GM12873 (cell line): ENCODE data around the gene DCLK2.

Source experiments
- CTCF ChIP-seq: IDR thresholded peaks from 2 replicates; pipeline ENCODE4 v1.5.1; 2012; ENCODE audit warnings: low read depth, mild to moderate bottlenecking, moderate library complexity, low read length, control low read depth; ENCODE audit not compliant: insufficient read depth; ENCODE audit errors: missing control alignments

Gene DCLK2

DNA sequence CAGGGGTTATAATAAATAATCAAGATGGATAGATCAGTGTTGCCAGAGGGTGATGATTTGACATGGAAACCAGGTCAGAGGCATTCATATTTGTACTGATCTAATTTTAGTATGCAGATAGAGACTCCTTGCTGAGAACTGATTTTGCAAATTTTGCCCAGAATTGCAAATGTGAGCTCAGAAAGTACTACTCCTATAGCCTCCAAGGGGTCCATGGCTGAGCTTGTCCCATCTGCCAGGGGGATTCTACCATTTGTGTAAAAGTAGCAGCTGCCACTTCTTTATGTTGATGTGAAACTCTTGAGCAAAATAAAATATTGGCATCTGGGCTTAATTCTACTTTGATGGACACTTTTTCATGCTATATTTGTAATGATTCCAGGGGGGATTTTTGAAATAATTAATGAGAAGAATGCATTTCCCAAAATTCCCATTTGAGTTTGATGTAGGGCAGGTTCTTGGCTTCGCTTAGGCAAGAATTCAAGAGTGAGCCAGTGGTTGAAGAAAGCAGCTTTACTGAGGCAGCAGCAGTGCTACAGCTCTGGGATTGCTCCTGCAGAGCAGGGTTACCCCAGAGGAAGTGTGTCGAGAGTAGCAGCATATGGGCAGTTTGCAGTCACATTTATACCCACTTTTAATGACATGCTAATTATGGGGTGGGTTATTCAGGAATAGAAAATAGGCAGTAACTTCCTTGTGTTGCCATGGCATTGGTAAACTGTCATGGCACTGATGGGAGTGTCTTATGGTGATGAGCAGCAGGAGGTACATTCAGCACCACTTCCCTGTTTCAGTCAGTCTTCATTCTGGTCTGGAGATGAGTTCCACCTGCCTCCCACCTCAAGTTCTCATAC lies 38.7 kb upstream of the DCLK2 start:
- TF ChIP-seq CTCF = no peak

DNA sequence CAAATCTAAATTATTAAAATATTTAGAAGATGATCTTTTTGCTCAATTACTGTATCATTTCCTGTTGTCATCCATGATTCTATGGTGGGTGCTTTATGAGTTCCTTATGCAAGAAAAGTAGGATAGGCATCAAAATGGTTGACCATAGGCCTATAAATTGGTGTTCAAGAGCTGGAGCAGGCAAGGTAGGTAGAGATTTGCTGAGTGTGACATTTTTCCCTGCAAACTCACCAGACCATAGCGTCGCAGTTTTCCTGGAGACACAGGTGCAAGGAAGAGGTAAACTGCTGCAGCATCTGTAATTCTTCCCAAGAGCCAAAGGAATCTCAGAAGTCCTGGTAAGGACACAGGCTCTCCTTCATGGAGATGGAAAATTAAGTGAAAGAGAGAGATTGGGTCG lies 33.7 kb upstream of the DCLK2 start:
- TF ChIP-seq CTCF = no peak

DNA sequence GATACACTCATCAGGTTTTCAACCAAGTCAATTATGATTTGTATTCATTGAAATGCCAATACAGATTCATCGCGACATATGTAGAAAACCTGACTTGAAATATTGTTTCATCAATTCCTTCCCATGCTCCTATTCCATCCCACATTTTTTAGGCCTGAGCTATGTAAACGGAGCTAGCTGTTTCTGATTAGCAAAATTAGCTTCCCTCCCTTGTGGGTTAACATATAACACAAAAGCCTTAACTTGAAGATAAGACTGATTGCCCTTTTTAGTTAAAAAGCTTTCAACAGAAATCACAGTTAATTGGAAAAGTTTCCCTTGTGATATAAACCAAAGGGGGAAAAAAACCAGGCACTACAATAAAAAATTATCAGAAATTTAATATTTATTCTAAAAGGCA lies 32.8 kb upstream of the DCLK2 start:
- no peak for TF ChIP-seq CTCF

DNA sequence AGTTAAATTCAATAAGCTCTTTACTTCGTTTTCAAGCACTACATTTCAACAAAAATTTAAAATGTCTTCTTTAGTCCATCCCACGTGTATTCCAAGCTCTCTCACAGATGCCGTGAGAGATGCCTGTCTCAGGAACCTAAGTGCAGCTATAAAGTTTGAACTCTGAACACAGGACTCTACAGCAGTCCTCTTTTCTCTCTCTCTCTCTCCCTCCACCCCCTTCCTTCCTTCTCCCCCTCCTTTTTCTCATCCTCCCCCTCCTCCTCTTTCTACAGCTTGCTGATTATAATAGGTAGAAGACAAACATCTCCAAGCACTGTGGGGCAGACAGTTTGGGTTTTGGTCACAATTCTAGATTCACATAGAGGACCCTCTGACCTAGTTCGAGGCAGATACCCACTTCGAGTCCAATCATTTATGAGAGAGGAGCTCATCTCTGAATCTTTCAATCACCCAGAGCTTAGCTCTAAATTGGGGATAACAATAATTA lies 31.5 kb upstream of the DCLK2 start:
- no peak for TF ChIP-seq CTCF

- no peak for TF ChIP-seq CTCF
These were observed 30.7 kb upstream of the DCLK2 start for GRCh38 chr4:150047546-150047945.

- no peak for TF ChIP-seq CTCF
These were observed 28.6 kb upstream of the DCLK2 start for GRCh38 chr4:150049682-150050081.

DNA sequence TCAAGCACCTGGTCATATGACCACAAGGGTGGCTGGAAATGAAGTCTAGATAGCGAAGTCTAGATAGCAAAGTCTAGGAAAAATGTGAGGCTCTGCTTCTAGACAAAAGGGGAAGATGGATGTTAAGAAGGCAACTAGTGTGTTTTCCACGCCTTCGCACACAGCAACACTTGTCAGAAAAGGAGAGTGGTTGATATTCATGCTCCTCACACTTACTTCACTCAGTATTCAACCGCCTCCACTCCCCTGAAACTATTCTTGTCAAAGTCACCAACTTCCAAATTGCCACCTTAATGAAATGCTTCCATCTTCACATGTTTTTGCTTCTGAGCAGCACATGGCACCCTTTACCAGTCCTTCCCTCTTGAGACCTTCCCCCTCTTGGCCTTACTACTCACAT lies 27.7 kb upstream of the DCLK2 start:
- no peak for TF ChIP-seq CTCF
